ENCODE results near the gene ITPRIP.
A peak's percentile ranks its signal among the peaks of the same experiment; 100 is the strongest.

The ITPRIP gene

GRCh38 chr10:104279550-104280259 is 58.6 kb downstream of the ITPRIP start:
- DNase-seq = no peak

GRCh38 chr10:104277785-104278184 is 60.5 kb downstream of the ITPRIP start:
- DNase-seq = no peak

GRCh38 chr10:104276192-104276591 is 62.1 kb downstream of the ITPRIP start:
- DNase-seq = no peak

- no peak for DNase-seq
These were observed 63.2 kb downstream of the ITPRIP start for GRCh38 chr10:104274762-104275721.

GRCh38 chr10:104273899-104274575 is 64.2 kb downstream of the ITPRIP start:
- DNase-seq = peak; percentile 51

- DNase-seq = peak; percentile 80
These were observed 65.0 kb downstream of the ITPRIP start for GRCh38 chr10:104273286-104273685.

GRCh38 chr10:104268713-104269645 is 69.3 kb downstream of the ITPRIP start, which contains the start of gene GSTO2:
Gene GSTO2 (plus strand): TSS chr10:104269184. CDS start chr10:104274916, 5,732 bp downstream.
- DNase-seq = peak; percentile 99

GRCh38 chr10:104268405-104268712 is 69.9 kb downstream of the ITPRIP start:
- DNase-seq = no peak

GRCh38 chr10:104267721-104268404 is 70.4 kb downstream of the ITPRIP start:
- no peak for DNase-seq

- no peak for DNase-seq
These were observed 73.5 kb downstream of the ITPRIP start for GRCh38 chr10:104264783-104265182.

- DNase-seq = no peak
These were observed 76.2 kb downstream of the ITPRIP start for GRCh38 chr10:104262055-104262454.

- DNase-seq = peak; percentile 68
These were observed 77.5 kb downstream of the ITPRIP start for GRCh38 chr10:104260775-104261115.

- DNase-seq = no peak
These were observed 78.1 kb downstream of the ITPRIP start for GRCh38 chr10:104259999-104260774.
